HepG2 (cell line): Measurements from ENCODE around the gene BCO1. TPM values are rescaled to one million over a fixed set of nuclear protein-coding genes. Genes with fewer than 3 reads are reported as not detected.

Experiments used
- ARID5B ChIP-seq: IDR thresholded peaks from 2 replicates; pipeline ENCODE4 v1.4.0; 2020; ENCODE audit warnings: mild to moderate bottlenecking, missing genetic modification reagents
- CEBPZ ChIP-seq: IDR thresholded peaks from 2 replicates; pipeline ENCODE4 v1.6.1; 2012; ENCODE audit warnings: low read length, improper control_type of control experiment
- CREB3 ChIP-seq: sonication (generic); formaldehyde crosslinking; IDR thresholded peaks from 2 replicates; pipeline ENCODE4 v1.5.0; 2020; ENCODE audit warnings: missing genetic modification reagents
- MAFF ChIP-seq: IDR thresholded peaks from 2 replicates; pipeline ENCODE4 v1.6.1; 2011; ENCODE audit warnings: low read depth, low read length, improper control_type of control experiment
- RERE ChIP-seq: IDR thresholded peaks from 2 replicates; pipeline ENCODE4 v1.6.1; 2016; ENCODE audit warnings: low read depth, missing genetic modification reagents, missing compliant biosample characterization
- SOX13 ChIP-seq, 3 experiments: fragments of 450-650 bp in 1 of 3; sonication (generic) in 1 of 3; formaldehyde crosslinking in 1 of 3; IDR thresholded peaks in 2 of 3; conservative IDR thresholded peaks in 1 of 3; 2 replicates each; pipeline versions ENCODE4 v1.5.0 to v1.6.1; 2016 to 2020; ENCODE audit warnings: antibody characterized with exemption in 1 of 3, mild to moderate bottlenecking in 1 of 3, missing compliant biosample characterization in 1 of 3, missing genetic modification reagents in 1 of 3, moderate library complexity in 1 of 3
- STAT6 ChIP-seq: sonication (generic); formaldehyde crosslinking; IDR thresholded peaks from 2 replicates; pipeline ENCODE4 v1.4.0; 2020; ENCODE audit warnings: missing genetic modification reagents, mild to moderate bottlenecking, borderline replicate concordance
- ZNF224 ChIP-seq: sonication (generic); formaldehyde crosslinking; IDR thresholded peaks from 2 replicates; pipeline ENCODE4 v1.5.0; 2020; ENCODE audit warnings: mild to moderate bottlenecking, missing genetic modification reagents
- ZNF562 ChIP-seq: sonication (generic); formaldehyde crosslinking; IDR thresholded peaks from 2 replicates; pipeline ENCODE4 v1.8.0; 2022; ENCODE audit warnings: missing genetic modification reagents, borderline replicate concordance
- ZNF567 ChIP-seq: sonication (generic); formaldehyde crosslinking; IDR thresholded peaks from 2 replicates; pipeline ENCODE4 v1.8.1; 2023; ENCODE audit warnings: mild to moderate bottlenecking, missing genetic modification reagents, borderline replicate concordance
- polyA plus RNA-seq, 8 experiments: library from polyadenylated mRNA; depleted of rRNA in 3 of 8; stranded (reverse) in 7 of 8; unstranded in 1 of 8; fragments of >200 nt; fragmentation: Illumina TruSeq in 4 of 8; extraction: Trizol in 4 of 8; gene quantifications; 2 replicates each; pipeline versions ENCODE4 v1.2.1 to v1.2.3, GENCODE V29; 2011 to 2016; ENCODE audit warnings: low read depth in 4 of 8, missing spikeins in 1 of 8, mixed read lengths in 1 of 8; ENCODE audit not compliant: insufficient read depth in 1 of 8
- total RNA-seq, 5 experiments: library from RNA; depleted of rRNA; stranded (reverse); fragments of >200 nt; fragmentation: Illumina TruSeq; extraction: Trizol; gene quantifications; 2 replicates each; pipeline ENCODE4 v1.2.3, GENCODE V29; 2016; ENCODE audit warnings: low read depth in 1 of 5

BCO1 gene
- total and polyA plus RNA-seq, 2 of the 13 experiments (the other 11 are each of a cell fraction or from before 2014, with no cell fraction given): 0.11 TPM; not detected in 1

GRCh38 chr16:81238296-81239011, at the start of gene BCO1 (continued):
- no peak for TF ChIP-seq CREB3 (CRISPR knock-in tag)
- no peak for TF ChIP-seq CEBPZ
- TF ChIP-seq MAFF: no peak
- no peak for TF ChIP-seq SOX13 (IDR thresholded peaks at IDR 0.05)
- TF ChIP-seq SOX13 (CRISPR knock-in tag; conservative IDR thresholded peaks at IDR 0.05 in 1 of 2, IDR thresholded peaks at IDR 0.05 in 1 of 2): peak in 1 of 2 experiments; percentile 37; a peak in 1 of 4 replicates
- no peak for TF ChIP-seq ARID5B (CRISPR knock-in tag)
- TF ChIP-seq RERE (CRISPR knock-in tag): no peak
- no peak for TF ChIP-seq ZNF224 (CRISPR knock-in tag)
- TF ChIP-seq STAT6 (CRISPR knock-in tag): no peak
- TF ChIP-seq ZNF567 (CRISPR knock-in tag): no peak
- no peak for TF ChIP-seq ZNF562
